NCI-H128 (cell line): Measurements from ENCODE around the gene ANKRD63.
A peak's percentile ranks its signal among the peaks of the same experiment; 100 is the strongest.

Source experiments
- DNase-seq: peaks from one replicate; lab custom pipeline; 2025; ENCODE audit not compliant: unreplicated experiment; lab: John Stamatoyannopoulos, UW

ANKRD63 gene

DNA sequence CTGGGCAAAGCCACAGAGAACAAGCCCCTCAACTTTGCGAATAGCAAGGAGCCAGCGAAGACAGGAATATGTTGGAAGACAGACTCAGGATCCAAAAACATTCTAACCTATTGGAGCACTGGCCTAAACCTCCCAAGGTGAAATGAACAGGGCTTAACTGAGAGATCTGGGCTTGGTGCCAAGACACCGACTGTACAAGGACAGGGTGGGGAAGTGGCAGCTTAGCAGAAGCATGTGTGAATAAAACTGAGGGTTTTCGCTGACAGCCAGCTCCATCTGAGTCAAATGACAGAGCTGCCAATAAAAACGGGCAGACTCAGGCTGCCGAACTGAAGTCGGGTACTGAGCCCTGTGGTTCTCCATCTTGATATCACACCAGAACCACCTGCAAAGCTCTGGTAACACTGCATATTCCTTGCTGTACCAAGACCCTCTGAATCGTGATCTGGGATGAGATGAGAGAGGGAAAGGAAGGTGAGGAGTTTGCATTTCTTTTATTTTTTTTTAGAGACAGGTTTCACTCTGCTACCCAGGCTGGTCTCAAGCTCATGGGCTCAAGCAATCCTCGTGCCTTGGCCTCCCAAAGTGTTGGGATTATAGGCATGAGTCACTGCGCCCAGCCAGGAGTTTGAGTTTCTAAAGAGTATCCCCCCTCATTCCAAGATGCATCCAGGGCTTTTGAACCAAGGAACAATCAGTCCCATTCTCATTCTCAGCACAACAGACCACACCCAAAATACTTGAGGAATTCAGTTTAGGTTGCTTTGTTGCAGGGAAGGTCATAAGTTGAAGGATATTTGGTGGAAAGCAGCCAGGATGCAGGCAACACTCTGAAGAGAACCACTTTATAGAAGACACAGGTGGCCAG, 30.9 kb upstream of the ANKRD63 start:
- peak; percentile 70 for DNase-seq

DNA sequence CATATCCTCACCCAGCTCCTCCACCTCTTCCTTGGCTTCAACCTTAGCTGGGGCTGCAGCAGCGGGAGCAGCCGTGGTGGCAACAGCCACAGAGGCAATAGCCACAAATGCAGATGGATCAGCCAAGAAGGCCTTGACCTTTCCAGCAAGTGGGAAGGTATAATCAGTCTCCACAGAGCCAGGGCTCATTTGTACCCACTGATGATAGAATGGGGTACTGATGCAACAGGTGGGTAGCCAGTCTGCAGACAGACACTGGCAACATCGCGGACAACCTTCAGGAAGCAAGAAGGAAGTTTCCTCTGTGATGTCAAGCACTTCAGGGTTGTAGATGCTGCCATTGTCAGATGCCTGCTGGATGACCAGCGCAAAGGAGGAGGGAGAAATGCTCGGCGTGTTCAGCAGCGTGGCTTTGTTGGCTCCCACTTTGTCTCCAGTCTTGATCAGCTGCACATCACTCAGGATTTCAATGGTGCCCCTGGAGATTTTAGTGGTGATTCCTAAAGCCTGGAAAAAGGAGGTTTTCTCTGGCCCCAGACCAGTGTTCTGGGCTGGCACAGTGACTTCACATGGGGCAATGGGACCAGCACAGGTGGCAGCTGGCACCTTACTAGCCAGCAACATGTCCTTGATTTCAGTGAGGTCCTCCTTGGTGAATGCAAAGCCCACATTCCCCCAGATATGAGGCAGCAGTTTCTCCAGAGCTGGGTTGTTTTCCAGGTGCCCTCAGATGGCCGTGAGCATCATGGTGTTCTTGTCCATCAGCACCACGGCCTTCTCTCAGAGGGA, 29.7 kb upstream of the ANKRD63 start:
- no peak for DNase-seq

DNA sequence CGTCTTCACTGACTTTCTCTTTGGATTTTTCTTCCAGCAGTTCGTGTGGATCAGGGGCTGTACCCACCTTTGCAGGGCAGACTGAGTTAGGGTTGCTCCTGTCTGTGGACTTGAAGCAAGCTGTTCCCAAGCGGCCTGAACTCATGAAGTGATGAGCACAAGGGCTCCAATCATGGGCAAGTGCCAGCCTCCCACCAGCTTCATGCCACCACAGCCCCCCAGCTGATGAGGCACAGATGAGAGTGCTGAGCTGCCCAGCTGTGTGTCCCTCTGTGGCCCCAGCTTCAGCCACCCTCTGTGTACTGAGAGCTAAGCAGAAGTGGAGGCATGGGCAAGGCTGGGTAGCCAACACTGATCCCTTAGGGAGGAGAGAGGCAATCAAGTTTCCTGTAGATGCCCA, 28.1 kb upstream of the ANKRD63 start:
- no peak for DNase-seq

DNA sequence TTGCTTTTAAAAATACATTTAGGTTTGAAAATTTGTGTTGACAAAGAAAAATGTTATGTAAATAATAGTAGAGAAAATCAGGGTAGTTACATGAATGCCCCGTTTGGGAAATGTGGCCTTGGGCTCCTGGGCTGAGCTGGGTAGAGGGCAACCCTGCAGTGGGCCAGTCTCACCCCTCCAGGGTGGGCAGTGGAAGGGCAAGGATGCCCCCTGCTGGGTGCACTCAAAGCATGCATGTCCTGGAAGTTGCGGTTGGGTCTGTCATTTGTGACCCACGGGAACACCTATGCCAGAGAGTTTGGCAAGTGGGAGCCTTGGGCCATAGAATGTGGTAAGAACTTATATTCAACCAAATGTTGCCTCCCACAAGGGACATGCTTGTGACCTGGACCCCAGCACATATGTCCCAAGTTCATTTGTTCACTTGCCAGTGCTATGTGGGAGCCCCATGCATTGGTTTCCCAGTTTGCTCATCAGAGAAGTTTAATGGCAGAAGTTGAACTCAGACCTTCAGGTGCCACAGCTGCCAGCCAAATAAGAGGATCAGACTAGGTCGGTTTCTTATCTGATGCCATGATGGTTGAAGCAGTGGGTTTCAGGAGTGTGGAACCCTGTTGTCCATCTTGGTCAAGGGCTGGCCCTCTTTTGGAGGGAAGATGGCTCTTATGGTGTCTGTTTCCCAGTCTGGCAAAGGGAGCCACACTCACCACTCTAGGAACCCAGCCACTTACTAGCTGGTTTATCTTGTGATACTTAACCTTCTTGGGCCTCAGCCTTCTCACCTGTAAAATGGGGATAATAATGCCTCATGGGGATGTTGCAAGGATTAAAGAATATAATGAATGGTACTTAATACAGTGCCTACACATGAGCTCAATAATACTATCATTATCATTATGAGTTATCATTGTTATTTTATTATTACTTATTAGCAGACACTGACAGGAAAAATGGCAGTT, 27.4 kb upstream of the ANKRD63 start:
- no peak for DNase-seq

DNA sequence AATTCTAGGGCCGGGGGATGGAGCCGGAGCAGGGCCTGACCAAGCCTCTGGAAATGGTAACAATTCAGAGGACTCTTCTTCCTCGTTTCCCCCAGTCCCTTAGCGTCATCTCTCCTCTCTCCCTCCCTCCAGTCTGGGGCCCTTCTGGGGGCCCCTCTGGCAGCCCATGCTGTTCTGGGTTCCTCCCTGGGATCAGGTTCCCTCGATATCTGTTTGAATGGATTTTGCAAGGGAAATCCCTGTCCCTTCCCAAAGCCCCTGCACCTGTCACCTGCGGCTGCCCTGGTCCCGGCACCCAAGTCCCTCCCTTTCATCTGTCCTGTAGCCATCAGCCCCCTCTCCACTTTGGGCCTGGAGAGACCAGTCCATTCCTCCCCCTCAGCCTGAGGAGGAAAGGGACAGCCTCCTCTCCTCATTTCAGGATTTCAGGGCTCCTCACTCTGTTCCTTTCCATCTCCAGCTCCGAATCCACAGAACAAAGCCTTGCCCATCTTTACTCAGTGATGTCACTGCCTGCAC, 26.5 kb upstream of the ANKRD63 start:
- DNase-seq: no peak

DNA sequence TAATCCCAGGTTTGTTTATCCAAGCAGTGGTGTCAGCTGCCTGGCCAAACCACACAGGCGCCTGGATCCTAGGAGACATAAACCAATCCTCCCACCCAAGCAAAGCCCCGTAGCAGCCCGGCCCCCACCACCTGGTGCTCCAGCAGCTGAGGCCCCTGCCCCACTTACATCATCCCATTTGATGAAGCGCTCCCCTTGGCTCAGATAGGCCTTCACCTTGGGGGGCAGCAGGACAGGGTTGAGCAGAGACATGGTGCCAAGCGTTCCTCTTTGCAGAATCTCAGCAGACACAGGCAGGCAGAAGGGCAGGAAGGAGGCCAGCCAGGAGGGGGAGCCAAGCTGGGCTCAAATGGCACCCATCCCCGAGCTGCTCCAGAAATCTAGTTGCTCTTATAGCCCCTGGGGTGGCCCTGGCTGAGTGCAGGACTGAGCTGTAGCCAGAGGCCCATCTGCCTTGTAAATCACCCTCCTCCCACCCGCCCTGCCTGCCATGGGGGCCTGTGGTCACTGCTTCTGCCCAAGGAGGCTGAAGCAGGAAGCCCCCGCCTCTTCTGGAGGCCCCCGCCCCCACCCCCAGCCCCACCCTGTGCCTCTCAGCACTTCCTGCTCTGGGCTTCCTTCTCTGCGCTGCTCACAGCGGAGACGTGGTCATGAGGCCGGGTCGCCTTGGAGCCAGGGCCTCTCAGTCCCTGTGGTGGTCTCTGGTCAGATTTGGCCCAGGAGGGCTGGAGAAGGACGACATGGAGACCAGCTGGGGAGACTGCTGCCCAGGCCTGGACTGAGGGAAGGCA, 24.8 kb upstream of the ANKRD63 start, which contains the start of gene PLCB2:
TSS of gene PLCB2 (minus strand) at position 515 of the 791 bp plus-strand sequence. CDS start at position 252, 263 bp downstream.
- DNase-seq: no peak

DNA sequence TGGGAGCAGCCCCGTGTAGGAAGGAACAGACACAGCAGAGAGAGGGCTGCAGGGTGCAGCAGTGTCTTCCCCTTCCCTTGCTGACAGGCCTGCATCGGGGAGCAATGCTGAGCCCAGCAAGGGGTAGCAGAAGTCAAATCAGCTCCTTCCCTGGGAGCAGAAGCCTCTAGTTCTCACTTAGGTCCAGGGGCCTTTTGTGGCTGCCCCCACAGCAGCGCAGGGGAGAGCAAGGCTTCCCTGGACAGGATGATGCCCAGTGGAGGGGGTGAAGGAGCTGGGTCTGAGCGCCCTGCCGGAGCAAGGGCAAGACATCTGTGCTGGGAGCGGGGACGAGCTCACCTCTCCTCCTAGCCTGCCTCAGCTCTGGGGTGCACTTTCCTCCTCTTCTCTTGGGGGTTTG, 24.0 kb upstream of the ANKRD63 start:
- no peak for DNase-seq

DNA sequence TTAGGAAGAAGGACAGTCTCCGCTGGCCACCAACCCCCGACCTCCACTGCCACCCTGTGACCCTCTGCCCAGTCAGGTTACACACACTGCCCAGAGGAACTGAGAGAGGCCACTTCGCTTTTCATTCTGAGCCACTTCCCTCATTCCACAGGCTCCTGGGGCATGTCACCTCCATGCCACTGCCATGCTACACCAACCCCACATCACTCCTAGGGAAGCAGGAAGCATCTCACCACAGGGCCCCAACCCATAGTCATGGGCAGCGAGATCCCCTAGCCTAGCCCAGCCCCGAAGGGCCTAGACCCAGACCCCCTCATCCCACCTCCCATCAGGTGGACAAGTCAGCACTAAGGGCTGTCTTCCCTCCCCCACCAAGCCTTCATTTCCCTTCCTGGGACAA, 23.5 kb upstream of the ANKRD63 start:
- DNase-seq: no peak

DNA sequence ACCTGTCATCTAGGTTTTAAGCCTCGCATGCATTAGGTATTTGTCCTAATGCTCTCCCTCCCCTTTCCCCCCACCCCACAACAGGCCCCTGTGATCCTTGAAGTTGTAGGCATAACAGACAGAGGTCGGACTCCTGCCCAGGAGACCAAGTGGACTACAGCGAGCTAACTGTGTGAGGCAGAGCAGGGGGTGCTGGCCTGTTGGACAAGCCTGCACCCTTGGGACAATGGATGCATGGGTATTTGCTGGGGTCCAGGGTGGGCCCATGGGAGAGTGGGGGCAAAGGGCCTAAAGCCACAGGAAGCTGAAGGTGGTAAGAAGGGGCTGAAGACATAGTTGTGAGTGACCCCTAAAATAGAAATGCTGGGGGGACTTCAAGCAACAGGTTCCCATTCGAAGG, 22.4 kb upstream of the ANKRD63 start:
- DNase-seq: no peak

DNA sequence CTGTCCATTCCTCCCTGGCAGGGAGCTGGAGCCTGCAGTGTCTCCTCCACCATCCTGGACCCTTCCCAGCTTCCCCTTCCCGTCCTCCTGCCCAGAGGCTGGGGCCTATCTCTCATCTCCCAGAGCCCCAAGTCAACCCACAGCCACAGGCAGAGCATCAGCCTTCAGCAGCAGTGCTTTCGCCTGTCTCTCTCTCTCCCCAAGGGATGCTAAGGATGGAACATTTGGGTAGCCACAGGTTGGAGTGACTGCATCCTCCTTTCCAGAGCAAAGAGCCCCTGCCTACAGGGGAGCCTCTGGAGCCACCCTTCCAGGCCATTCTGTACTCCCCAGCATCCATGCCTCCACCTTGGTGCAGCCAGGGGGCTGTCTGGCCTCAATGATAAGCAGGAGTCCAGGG, 20.7 kb upstream of the ANKRD63 start:
- DNase-seq: no peak

DNA sequence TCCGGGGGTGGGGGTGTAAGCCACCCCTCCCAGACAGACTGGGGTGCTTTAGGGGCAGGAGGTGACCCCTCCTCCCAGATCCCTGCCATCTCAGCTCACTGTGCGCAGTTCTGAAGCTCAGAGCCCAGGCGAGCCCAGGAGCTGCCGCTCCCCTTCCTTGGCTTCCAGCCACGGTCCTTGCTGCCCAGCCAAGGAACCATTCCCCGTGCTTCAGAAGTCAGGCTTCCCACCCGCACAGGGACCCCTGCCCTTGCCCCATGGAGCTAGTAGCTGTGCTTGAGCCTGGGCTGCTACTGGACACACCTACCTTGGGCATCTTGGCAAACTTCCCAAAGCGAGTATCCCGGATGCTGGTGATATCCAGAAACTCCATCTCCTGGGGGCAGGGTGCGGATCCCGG, 20.1 kb upstream of the ANKRD63 start:
- no peak for DNase-seq

DNA sequence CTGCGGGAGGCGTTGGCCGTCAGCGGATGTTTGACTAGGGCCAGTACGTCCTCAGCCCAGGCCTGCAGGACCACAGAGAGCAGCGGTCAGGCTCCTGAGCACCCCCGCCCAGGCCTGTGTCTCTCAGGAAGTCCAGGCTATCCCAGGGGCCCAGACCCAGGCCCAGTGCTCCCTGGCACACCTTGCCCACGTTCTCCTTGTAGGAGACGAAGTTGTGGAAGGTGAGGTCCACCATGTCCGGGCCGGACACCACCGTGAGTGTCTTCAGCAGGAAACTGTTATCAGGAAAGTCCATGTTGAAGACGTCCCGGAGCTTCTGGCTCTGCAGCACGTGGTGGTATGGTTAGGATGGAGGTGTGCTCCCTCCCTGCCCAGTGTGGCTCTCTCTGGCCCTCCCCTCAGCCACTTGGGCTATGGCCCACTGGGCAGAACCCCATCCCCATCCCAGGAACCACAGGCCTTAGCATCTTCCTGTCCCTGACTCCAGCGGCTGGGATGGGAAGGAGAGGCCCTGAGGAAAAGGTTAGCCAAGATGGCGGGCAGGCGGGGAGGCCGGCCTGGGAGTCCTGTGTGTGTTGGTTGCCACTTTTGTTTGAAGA, 19.5 kb upstream of the ANKRD63 start:
- no peak for DNase-seq

DNA sequence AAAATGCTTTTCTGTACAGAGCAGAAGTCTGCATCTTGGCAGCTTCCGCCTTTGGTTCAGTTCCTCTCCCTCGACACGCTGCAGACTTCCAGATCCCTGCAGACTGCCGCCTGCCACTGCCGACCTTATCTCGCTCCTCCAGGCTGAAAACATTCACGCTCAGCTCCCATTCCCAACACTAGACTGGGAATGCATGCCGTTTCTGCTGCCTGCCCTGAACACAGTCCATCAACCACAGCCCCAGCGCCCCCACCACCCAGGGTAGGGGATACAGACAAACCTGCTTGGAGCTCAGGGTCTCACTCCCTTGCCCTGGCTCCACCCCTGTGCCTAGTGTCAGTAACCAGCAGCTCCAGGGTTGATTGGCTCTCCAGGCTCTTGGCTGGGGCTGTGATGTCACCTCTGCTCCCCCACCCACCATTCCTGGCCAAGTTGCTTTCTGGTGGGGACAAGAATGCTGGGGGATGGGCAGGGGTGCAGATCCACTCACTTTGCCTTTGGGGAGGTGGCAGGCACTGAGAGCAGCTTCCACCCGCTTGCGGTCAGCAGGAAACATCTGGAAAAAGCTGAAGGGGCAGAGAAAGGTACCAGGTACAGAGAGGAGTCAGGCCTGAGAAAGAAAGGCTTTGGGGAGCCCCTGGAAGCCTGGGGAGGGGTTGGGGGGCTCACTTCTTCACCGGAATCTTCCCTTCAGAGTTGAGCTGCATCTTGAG, 18.8 kb upstream of the ANKRD63 start:
- no peak for DNase-seq

DNA sequence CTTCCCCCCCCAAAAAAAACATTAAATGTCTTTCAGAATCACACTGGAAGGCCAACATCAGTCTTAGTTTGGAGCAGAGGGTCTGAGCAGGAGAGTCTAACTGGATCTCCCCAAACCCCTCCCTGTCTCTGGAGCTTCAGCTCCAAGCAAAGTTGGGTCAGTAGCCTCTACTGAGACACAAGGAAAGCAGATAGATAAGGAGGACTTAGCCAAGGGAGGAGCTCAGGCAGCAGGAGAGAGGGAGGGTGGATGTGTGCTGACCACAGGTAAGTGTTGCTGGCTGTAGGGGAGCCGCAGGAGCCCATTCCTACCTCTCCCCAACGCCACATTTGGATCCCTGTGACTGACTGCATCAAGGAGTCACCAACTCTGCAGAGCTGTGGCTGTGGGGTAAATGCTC, 17.9 kb upstream of the ANKRD63 start:
- no peak for DNase-seq

DNA sequence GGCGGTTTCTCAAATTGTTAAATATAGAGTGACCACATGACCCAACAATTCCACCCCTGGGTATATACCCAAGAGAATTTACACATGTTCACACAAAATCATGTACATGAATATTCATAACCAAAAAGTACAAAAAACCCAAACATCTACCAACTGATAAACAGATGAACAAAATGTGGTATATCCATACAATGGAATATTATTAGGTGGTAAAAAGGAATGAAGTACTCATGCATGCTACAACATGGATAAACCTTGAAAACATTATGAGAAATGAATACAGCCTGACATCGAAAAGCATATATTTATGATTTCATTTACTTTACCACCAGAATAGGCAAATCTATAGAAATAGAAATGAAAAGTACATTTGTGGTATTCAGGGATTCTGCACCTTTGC, 17.5 kb upstream of the ANKRD63 start:
- no peak for DNase-seq

DNA sequence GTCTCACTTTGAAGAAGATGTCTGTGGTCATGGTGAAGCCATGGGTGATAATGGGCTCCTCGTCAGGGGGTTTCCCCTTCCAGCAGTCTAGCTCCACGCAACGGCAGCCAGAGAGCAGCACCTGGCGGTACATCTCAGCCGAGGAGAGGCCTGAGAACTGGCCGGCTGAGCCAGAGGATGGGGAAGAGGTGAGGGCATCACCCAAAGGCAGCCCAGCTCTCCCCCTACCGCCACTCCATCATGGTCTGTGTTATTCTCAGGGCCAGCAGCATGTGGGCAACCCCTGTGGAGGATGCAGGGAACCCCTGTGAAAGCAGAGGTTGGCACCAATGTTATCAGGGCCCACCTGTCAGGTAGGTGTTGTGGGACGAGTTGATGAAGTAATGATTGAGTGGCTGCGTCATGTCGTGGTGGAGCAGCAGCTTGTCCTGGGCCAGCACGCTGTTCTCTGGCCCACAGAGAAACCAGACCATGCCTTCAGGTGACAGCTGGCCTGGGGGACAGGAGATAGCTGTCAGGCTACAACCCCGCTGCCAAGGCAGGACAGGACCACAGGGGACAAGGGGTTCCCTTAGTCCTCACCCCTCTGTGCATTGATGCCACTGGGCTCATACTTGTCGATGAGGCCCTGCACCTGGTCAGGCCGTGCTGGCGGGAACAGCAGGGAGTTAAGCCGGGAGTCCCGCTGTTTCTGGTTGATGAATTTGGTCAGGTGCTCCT, 15.5 kb upstream of the ANKRD63 start:
- no peak for DNase-seq

DNA sequence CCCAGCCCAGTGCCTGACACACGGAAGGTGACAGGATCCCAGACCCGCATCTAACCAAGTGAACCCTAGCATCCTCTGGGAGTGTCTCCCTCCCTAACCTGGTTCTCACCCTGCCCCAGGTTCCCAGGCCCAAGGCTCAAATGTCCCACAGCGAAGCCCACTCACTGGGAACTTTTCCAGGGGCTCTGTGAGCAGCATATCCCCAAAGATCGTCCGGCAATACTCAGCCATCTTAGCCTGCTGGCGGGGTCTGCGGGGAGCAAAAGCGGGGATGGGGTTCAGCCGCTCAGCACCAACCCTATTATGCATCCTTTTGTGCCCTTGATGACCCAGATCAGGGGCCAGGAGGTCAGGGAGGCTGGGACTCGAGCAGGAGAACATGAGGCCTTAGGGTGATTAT, 14.5 kb upstream of the ANKRD63 start:
- DNase-seq: no peak

DNA sequence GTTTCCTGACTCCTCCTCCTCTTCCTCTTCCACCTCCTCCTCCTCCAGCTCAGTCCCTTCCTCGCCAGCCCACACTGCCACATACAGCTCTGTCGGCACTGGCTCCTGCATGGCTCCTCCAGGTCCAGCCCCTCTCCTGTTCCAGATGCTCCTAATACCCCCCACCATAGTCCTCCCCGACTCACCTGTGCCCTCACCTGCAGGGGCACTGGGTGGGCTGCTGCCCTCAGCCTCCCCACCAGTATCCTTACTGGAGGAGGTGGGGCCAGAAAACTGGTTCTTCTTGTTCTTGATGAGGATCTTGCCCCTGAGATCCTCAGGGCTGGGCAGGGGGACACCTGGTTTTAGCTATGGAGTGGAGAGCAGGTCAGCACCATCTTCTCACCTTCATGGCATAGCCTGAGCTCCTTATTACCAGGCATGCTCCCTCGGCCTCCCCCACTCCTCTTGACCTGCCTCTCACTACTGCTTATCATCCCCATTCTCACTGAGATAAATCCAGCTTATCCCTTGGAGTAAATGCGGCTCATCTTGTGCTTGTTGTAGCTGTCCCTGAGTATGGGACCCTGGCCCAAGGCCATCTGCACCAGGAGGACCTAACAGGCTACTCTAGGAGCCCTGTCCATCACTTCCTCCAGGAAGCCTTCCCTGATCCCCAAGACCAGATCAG, 13.8 kb upstream of the ANKRD63 start:
- no peak for DNase-seq
